ENCODE data around the gene OLFML1. TPM values are rescaled to one million over a fixed set of nuclear protein-coding genes. Genes with fewer than 3 reads are reported as not detected.
A peak's percentile ranks its signal among the peaks of the same experiment; 100 is the strongest.

Gene OLFML1
- total RNA-seq, 2 donors from 2014 or later: 2.8 to 4.5 TPM

DNA sequence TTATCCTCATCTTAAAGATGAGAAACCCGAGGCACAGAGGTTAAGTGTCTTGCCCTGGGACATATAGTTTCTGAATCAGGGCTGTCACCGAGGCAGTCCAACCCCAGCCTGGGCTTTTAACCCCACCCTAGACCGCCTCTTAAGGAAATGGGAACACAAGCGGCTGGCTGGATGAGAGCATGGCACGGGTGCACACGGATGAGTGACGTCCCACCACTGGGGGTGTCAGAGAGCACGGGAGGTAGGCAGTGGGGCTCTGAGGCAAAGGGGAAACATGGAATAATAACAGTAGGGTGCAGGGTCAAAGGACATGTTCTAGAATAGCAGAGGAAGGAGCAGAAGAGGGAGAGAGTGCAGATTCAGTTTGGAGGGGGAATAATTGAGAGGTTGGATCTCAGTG, 50.8 kb downstream of the OLFML1 start:
- no peak overlapping the region for H3K9ac ChIP-seq (ENCODE audit: low read depth in 2 of 2, low read length in 2 of 2)
- no peaks in the 10 kb centered on the region for H3K27me3 ChIP-seq
- intact Hi-C loops (cut with DNase I): no loop called here
- H3K36me3 ChIP-seq: no peaks in the 10 kb centered on the region
- H3K9me3 ChIP-seq: no peaks in the 10 kb centered on the region
- no peak overlapping the region for H3K27ac ChIP-seq
- TF ChIP-seq, protein P1, sequence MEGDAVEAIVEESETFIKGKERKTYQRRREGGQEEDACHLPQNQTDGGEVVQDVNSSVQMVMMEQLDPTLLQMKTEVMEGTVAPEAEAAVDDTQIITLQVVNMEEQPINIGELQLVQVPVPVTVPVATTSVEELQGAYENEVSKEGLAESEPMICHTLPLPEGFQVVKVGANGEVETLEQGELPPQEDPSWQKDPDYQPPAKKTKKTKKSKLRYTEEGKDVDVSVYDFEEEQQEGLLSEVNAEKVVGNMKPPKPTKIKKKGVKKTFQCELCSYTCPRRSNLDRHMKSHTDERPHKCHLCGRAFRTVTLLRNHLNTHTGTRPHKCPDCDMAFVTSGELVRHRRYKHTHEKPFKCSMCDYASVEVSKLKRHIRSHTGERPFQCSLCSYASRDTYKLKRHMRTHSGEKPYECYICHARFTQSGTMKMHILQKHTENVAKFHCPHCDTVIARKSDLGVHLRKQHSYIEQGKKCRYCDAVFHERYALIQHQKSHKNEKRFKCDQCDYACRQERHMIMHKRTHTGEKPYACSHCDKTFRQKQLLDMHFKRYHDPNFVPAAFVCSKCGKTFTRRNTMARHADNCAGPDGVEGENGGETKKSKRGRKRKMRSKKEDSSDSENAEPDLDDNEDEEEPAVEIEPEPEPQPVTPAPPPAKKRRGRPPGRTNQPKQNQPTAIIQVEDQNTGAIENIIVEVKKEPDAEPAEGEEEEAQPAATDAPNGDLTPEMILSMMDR (IDR thresholded peaks at IDR 0.05): peak; percentile 16
- H3K4me3 ChIP-seq: no peak overlapping the region
- peak; percentile 56 for DNase-seq
- no peaks in the 10 kb centered on the region for H3K4me1 ChIP-seq

DNA sequence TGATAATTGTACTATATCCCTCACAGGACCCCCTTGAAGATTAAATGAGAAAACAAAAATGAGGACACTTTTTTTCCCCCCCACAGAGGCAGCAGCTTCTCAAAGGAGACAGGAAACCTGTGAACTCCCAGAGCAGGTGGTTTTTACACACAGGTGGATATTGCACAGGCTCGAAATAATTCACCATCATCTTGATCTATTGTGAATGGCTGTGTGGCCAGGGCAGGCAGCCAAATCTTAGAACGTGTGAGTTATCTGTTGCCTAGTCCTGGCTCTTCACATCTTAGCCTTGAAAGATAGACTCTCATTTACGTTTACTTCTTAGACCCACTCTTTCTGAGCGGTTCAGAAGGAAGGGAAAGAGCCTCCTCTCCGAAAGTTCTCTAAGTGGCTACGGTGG, 52.0 kb downstream of the OLFML1 start:
- Histone ChIP-seq H3K9ac (ENCODE audit: low read depth in 2 of 2, low read length in 2 of 2) (no peak overlapping the region), H3K36me3 (no peaks in the 10 kb centered on the region), H3K27ac (no peak overlapping the region), H3K27me3 (no peaks in the 10 kb centered on the region), H3K4me1 (no peaks in the 10 kb centered on the region), H3K9me3 (no peaks in the 10 kb centered on the region), H3K4me3 (no peak overlapping the region)
- no peak for DNase-seq
- TF ChIP-seq, protein P1 (IDR thresholded peaks at IDR 0.05): no peak
- intact Hi-C loops (cut with DNase I): no loop called here

DNA sequence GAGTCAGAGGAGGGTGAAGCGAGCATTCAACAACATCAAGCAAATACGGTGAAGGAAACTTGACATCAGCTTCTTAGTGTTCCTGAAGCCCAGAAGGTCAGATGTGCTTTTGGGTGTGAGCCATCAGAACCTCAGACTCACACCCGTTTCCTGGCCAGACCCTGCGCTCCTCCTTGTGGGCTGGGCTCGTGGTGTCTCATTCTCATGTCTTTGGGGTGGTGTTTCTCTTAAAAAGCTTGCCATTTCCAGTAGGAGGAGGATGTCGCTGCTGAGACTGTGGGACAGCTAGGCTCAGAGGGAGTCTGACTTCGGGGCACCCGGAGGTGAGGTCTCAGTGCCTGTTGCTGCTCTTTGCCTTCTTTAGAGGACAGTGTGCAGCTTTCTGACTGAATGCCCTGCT, 52.7 kb downstream of the OLFML1 start:
- no peak overlapping the region for H3K4me3 ChIP-seq
- H3K27ac ChIP-seq: no peak overlapping the region
- no peaks in the 10 kb centered on the region for H3K27me3 ChIP-seq
- TF ChIP-seq, protein P1 (IDR thresholded peaks at IDR 0.05): no peak
- intact Hi-C loops (cut with DNase I): no loop called here
- H3K9me3 ChIP-seq: no peaks in the 10 kb centered on the region
- no peaks in the 10 kb centered on the region for H3K4me1 ChIP-seq
- peak; percentile 24 for DNase-seq
- no peaks in the 10 kb centered on the region for H3K36me3 ChIP-seq
- H3K9ac ChIP-seq (ENCODE audit: low read depth in 2 of 2, low read length in 2 of 2): no peak overlapping the region

DNA sequence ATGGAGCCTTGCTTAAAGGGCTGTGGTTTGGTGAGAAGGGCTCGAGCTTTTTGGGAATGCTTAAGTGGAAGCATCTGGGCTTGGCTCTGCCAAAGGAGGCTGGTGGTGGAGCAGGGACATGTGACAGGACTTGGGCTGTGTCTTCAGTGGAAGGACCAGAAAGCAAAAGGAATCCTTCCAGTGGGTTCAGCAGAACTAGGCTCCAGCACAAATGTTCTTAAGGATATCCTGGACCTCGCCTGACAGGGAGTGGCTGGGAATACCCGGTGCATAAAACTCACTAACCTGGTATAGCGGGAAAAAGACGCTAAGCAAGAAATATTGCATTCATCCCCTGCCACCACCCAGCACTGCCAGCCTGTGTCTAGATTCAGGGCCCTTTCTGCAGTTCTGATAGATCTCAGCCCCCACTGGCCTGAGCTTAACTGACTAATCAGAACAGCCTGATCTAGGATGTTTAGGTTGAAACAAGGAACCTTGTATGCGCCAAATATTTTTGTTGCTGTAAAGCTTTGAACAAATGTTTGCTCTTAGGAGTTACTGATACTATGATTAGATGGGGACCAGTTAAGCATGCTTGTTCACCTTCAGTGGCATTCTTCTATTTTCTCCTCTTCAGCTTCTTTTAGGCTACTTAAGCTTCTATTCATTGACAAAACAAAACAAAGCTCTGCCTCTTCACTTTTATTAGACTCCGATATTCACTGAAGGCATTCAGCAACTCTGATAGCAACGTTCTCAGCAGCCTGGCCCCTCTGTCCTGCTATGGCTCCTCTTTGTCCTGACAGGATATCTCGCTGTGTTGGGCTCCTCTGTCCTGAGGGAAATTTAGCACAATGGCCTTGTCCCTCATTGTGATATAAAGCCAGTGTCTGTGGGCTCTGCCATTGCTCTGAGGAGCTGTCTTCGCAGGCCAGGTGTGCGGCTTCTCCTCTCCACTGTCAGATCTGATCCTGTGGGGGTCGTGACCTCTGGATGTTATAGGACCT, 53.5 kb downstream of the OLFML1 start:
- H3K27ac ChIP-seq: no peak overlapping the region
- H3K27me3 ChIP-seq: no peaks in the 10 kb centered on the region
- TF ChIP-seq, protein P1 (IDR thresholded peaks at IDR 0.05): no peak
- H3K4me3 ChIP-seq: no peak overlapping the region
- intact Hi-C loops (cut with DNase I): no loop called here
- H3K4me1 ChIP-seq: no peaks in the 10 kb centered on the region
- H3K9me3 ChIP-seq: no peaks in the 10 kb centered on the region
- no peak overlapping the region for H3K9ac ChIP-seq (ENCODE audit: low read depth in 2 of 2, low read length in 2 of 2)
- H3K36me3 ChIP-seq: no peaks in the 10 kb centered on the region
- peak; percentile 49 for DNase-seq

DNA sequence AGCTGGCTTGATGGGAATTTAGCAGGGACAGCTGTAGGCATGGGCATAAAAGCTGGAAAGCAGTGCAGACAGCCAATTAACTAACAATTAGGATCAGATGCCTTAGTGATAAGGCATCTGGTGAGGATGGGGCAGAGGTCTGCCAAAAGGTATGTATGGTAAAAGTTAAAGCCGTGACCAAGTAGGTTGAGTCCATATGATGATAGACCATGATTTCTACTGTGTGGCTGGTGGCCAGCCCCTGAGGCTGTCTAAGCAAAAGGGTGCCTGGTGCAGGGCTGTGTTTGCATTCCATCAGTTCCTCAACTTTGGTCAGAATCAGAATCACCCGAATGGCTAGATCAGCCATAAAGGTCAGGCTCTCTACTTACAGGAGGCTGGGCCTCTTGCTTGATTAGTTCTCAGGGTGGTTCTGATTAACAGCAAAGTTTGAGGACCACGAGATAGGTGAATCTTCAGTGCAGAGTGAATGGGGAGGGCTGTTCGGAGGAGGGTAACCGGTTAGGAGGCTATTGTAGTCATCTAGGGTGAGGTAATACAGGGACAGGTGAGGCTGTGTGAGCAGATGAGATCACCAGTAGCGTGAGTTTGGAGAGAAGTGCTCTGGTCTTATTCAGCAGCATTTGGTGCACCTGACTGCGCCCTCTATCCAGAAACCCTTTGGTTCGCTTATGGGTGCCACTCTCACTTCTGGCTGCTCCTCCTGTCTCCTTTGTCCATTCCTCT, 55.7 kb downstream of the OLFML1 start:
- no peak for DNase-seq
- Histone ChIP-seq H3K9ac (ENCODE audit: low read depth in 2 of 2, low read length in 2 of 2) (no peak overlapping the region), H3K9me3 (no peaks in the 10 kb centered on the region), H3K4me1 (no peaks in the 10 kb centered on the region), H3K27me3 (no peaks in the 10 kb centered on the region), H3K4me3 (no peak overlapping the region), H3K27ac (no peak overlapping the region), H3K36me3 (no peaks in the 10 kb centered on the region)
- TF ChIP-seq, protein P1 (IDR thresholded peaks at IDR 0.05): no peak
- intact Hi-C loops (cut with DNase I): no loop called here
